OCI-LY1 (cell line): ENCODE results near the gene PBXIP1.

Experiments used
- EZH2 ChIP-seq: fragments of 200-600 bp; sonication (generic), shearing (Covaris generic); IDR thresholded peaks from 2 replicates; pipeline ENCODE4 v1.8.0; 2017; ENCODE audit warnings: borderline replicate concordance, mixed run types, mild to moderate bottlenecking, antibody characterized with exemption, low read length, moderate library complexity, mixed read lengths
- TF ChIP-seq, protein P1 (sequence below): fragments of 200-600 bp; sonication (generic), shearing (Covaris generic); IDR thresholded peaks from 2 replicates; pipeline ENCODE4 v1.5.1; 2017; ENCODE audit warnings: mild to moderate bottlenecking, antibody characterized with exemption, low read length, moderate library complexity, mixed read lengths

GRCh38 chr1:154901591-154901990 is 54.3 kb downstream of the PBXIP1 start:
- TF ChIP-seq, protein P1, sequence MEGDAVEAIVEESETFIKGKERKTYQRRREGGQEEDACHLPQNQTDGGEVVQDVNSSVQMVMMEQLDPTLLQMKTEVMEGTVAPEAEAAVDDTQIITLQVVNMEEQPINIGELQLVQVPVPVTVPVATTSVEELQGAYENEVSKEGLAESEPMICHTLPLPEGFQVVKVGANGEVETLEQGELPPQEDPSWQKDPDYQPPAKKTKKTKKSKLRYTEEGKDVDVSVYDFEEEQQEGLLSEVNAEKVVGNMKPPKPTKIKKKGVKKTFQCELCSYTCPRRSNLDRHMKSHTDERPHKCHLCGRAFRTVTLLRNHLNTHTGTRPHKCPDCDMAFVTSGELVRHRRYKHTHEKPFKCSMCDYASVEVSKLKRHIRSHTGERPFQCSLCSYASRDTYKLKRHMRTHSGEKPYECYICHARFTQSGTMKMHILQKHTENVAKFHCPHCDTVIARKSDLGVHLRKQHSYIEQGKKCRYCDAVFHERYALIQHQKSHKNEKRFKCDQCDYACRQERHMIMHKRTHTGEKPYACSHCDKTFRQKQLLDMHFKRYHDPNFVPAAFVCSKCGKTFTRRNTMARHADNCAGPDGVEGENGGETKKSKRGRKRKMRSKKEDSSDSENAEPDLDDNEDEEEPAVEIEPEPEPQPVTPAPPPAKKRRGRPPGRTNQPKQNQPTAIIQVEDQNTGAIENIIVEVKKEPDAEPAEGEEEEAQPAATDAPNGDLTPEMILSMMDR: no peak
- no peak for TF ChIP-seq EZH2
